H1 (cell line): ENCODE data around the gene MOSMO. TPM values are rescaled to one million over a fixed set of nuclear protein-coding genes. Genes with fewer than 3 reads are reported as not detected.
A peak's percentile ranks its signal among the peaks of the same experiment; 100 is the strongest.

Source experiments
- CTCF ChIA-PET: fragments of 300-600 bp; sonication (Branson Sonifier 250); formaldehyde crosslinking; loops from one replicate; lab custom pipeline; 2021; ENCODE audit not compliant: partially characterized antibody; lab: Charles Lee
- POLR2A ChIA-PET: fragments of 300-600 bp; sonication (Branson Sonifier 250); formaldehyde crosslinking; loops from one replicate; lab custom pipeline; 2021; ENCODE audit warnings: inconsistent platforms; ENCODE audit not compliant: partially characterized antibody; lab: Charles Lee
- DNase-seq, 2 experiments: peaks; one replicate each; pipeline versions ENCODE4 v3.0.0 to v3.0.0-alpha.2; 2010 to 2022; ENCODE audit warnings: low spot score in 2 of 2, low read depth in 1 of 2, mixed read lengths in 1 of 2
- FAIRE-seq: peaks from 2 replicates; lab custom pipeline; 2011; peaks lifted over from hg19 to GRCh38; lab: Jason Lieb, UNC
- H2AFZ ChIP-seq: 2 replicates; pipeline ENCODE4 v1.8.1; 2012; ENCODE audit warnings: low read length, inconsistent platforms
- H2AK5ac ChIP-seq: 2 replicates; pipeline ENCODE4 v1.6.1; 2013; ENCODE audit warnings: low read depth, low read length
- H2BK120ac ChIP-seq: replicated peaks from 2 replicates; pipeline ENCODE3; 2013; ENCODE audit warnings: low read depth, low read length, inconsistent platforms
- H2BK12ac ChIP-seq: 2 replicates; pipeline ENCODE4 v1.6.1; 2013; ENCODE audit warnings: low read depth, low read length
- H2BK15ac ChIP-seq: 2 replicates; pipeline ENCODE4 v1.6.1; 2013; ENCODE audit warnings: low read length
- H2BK20ac ChIP-seq: 2 replicates; pipeline ENCODE4 v1.6.1; 2013; ENCODE audit warnings: low read length
- H2BK5ac ChIP-seq: 2 replicates; pipeline ENCODE4 v1.6.1; 2013; ENCODE audit warnings: low read depth, low read length
- H3K14ac ChIP-seq: 2 replicates; pipeline ENCODE4 v1.6.1; 2013; ENCODE audit warnings: inconsistent platforms; ENCODE audit not compliant: insufficient read length
- H3K18ac ChIP-seq: 2 replicates; pipeline ENCODE4 v1.6.1; 2013; ENCODE audit warnings: low read length; ENCODE audit errors: extremely low read depth
- H3K23ac ChIP-seq: 2 replicates; pipeline ENCODE4 v1.6.1; 2013; ENCODE audit warnings: inconsistent platforms; ENCODE audit not compliant: insufficient read length
- H3K23me2 ChIP-seq: 2 replicates; pipeline ENCODE4 v1.6.1; 2013; ENCODE audit warnings: low read depth, low read length
- H3K27ac ChIP-seq: 2 replicates; pipeline ENCODE4 v1.6.1; 2011; ENCODE audit warnings: low read depth, low read length, inconsistent platforms
- H3K27me3 ChIP-seq, 4 experiments: replicated peaks in 1 of 4; 1 replicate in 1 of 4; 2 replicates in 3 of 4; pipeline versions ENCODE4 v1.6.1 to v1.8.1; 2011 to 2013; ENCODE audit warnings: low read length in 3 of 4, mild to moderate bottlenecking in 3 of 4, inconsistent platforms in 2 of 4, mixed read lengths in 2 of 4, moderate library complexity in 1 of 4; ENCODE audit not compliant: control insufficient read depth in 3 of 4, insufficient read depth in 3 of 4; ENCODE audit errors: extremely low read depth in 1 of 4
- H3K36me3 ChIP-seq, 4 experiments: 2 replicates each; pipeline versions ENCODE4 v1.6.1 to v1.8.1; 2011 to 2013; ENCODE audit warnings: mild to moderate bottlenecking in 4 of 4, low read length in 3 of 4, moderate library complexity in 2 of 4, control low read depth in 1 of 4, inconsistent platforms in 1 of 4; ENCODE audit not compliant: insufficient read depth in 4 of 4, control insufficient read depth in 2 of 4
- H3K4ac ChIP-seq: replicated peaks from 2 replicates; pipeline ENCODE3; 2013; ENCODE audit warnings: low read length, low read depth, mixed read lengths, inconsistent platforms; ENCODE audit not compliant: insufficient read length
- H3K4me1 ChIP-seq, 4 experiments: replicated peaks in 1 of 4; 1 replicate in 1 of 4; 2 replicates in 3 of 4; pipeline versions ENCODE4 v1.6.1 to v1.8.1; 2011 to 2013; ENCODE audit warnings: low read length in 3 of 4, inconsistent platforms in 2 of 4, mixed read lengths in 1 of 4; ENCODE audit not compliant: insufficient read depth in 4 of 4, control insufficient read depth in 3 of 4
- H3K4me2 ChIP-seq, 2 experiments: 2 replicates each; pipeline versions ENCODE4 v1.6.1 to v1.8.1; 2011 to 2013; ENCODE audit warnings: low read depth in 2 of 2, low read length in 2 of 2, control low read depth in 1 of 2, inconsistent platforms in 1 of 2, mild to moderate bottlenecking in 1 of 2; ENCODE audit not compliant: insufficient read depth in 1 of 2
- H3K4me3 ChIP-seq, 4 experiments: fragments of 200-600, 300-600 bp in 1 of 4; sonication (generic), shearing (Covaris generic), sonication (Bioruptor Twin) in 1 of 4; 2 replicates each; pipeline versions ENCODE4 v1.5.1 to v1.8.1; 2011 to 2016; ENCODE audit warnings: low read length in 4 of 4, low read depth in 3 of 4, control low read depth in 2 of 4, inconsistent platforms in 2 of 4, mild to moderate bottlenecking in 2 of 4, mixed read lengths in 1 of 4, moderate library complexity in 1 of 4; ENCODE audit not compliant: insufficient read depth in 2 of 4; ENCODE audit errors: extremely low read depth in 1 of 4
- H3K56ac ChIP-seq: replicated peaks from 2 replicates; pipeline ENCODE3; 2013; ENCODE audit warnings: low read depth, mild to moderate bottlenecking, mixed read lengths, low read length, inconsistent platforms; ENCODE audit not compliant: insufficient read length
- H3K79me1 ChIP-seq: 2 replicates; pipeline ENCODE4 v1.6.1; 2013; ENCODE audit warnings: low read depth, low read length, control low read depth
- H3K79me2 ChIP-seq, 2 experiments: 2 replicates each; pipeline versions ENCODE4 v1.6.1 to v1.8.1; 2012 to 2013; ENCODE audit warnings: low read length in 2 of 2, mild to moderate bottlenecking in 2 of 2, inconsistent platforms in 1 of 2; ENCODE audit not compliant: insufficient read depth in 2 of 2, control insufficient read depth in 1 of 2
- H3K9ac ChIP-seq, 4 experiments: replicated peaks in 1 of 4; 1 replicate in 1 of 4; 2 replicates in 3 of 4; pipeline versions ENCODE4 v1.6.1 to v1.8.1; 2011 to 2013; ENCODE audit warnings: low read depth in 3 of 4, low read length in 3 of 4, control low read depth in 2 of 4, mild to moderate bottlenecking in 2 of 4, moderate library complexity in 2 of 4, inconsistent platforms in 1 of 4; ENCODE audit errors: extremely low read depth in 1 of 4
- H3K9me3 ChIP-seq, 2 experiments: 2 replicates each; pipeline versions ENCODE4 v1.6.1 to v1.8.1; 2012 to 2013; ENCODE audit warnings: mild to moderate bottlenecking in 2 of 2, moderate library complexity in 2 of 2, control low read depth in 1 of 2, inconsistent platforms in 1 of 2, low read depth in 1 of 2, low read length in 1 of 2, mixed read lengths in 1 of 2; ENCODE audit not compliant: insufficient read depth in 2 of 2
- H4K20me1 ChIP-seq, 2 experiments: replicated peaks in 1 of 2; 2 replicates each; pipeline versions ENCODE3 to v1.8.1; 2011 to 2013; ENCODE audit warnings: inconsistent platforms in 2 of 2, low read length in 2 of 2, mild to moderate bottlenecking in 1 of 2; ENCODE audit not compliant: insufficient read depth in 2 of 2, control insufficient read depth in 1 of 2
- H4K5ac ChIP-seq: 2 replicates; pipeline ENCODE4 v1.6.1; 2013; ENCODE audit warnings: low read length, low read depth, mixed read lengths, inconsistent platforms; ENCODE audit not compliant: insufficient read length
- H4K8ac ChIP-seq: 2 replicates; pipeline ENCODE4 v1.8.0; 2013; ENCODE audit warnings: mild to moderate bottlenecking, moderate library complexity, low read length, inconsistent platforms; ENCODE audit not compliant: insufficient read depth; ENCODE audit errors: extremely low read depth
- H4K91ac ChIP-seq: replicated peaks from 2 replicates; pipeline ENCODE3; 2013; ENCODE audit warnings: low read length, mixed read lengths, inconsistent platforms; ENCODE audit not compliant: insufficient read length
- HDAC2 ChIP-seq, 2 experiments: fragments of 300-600 bp in 1 of 2; sonication (generic) in 1 of 2; IDR thresholded peaks; 2 replicates each; pipeline ENCODE4 v1.6.1; 2011 to 2012; ENCODE audit warnings: low read depth in 2 of 2, low read length in 2 of 2, mild to moderate bottlenecking in 2 of 2, moderate library complexity in 2 of 2, borderline replicate concordance in 1 of 2, inconsistent platforms in 1 of 2
- RAD21 ChIP-seq, 2 experiments: IDR thresholded peaks in 1 of 2; conservative IDR thresholded peaks in 1 of 2; 2 replicates each; pipeline ENCODE4 v1.6.1; 2011; ENCODE audit warnings: low read depth in 2 of 2, low read length in 2 of 2, improper control_type of control experiment in 1 of 2, inconsistent platforms in 1 of 2, mild to moderate bottlenecking in 1 of 2, moderate library complexity in 1 of 2
- SIN3A ChIP-seq, 2 experiments: IDR thresholded peaks in 1 of 2; conservative IDR thresholded peaks in 1 of 2; 2 replicates each; pipeline ENCODE4 v1.6.1; 2011 to 2012; ENCODE audit warnings: low read length in 2 of 2, improper control_type of control experiment in 1 of 2, low read depth in 1 of 2, mild to moderate bottlenecking in 1 of 2
- WGBS, 2 experiments: shearing (Covaris generic) in 1 of 2; methylation state at CpG; one replicate each; pipeline versions ENCODE4 v1.1.6 to v1.1.7; 2013 to 2015; ENCODE audit warnings: low lambda C conversion rate in 2 of 2, mixed read lengths in 2 of 2, inconsistent platforms in 1 of 2, low coverage in 1 of 2, missing lambda C conversion rate in 1 of 2; ENCODE audit not compliant: insufficient replicate concordance in 2 of 2, insufficient coverage in 1 of 2, insufficient read length in 1 of 2; ENCODE audit errors: extremely low coverage in 1 of 2, missing lambda C conversion rate in 1 of 2; 5-methylcytosine and 5-hydroxymethylcytosine counted together
- polyA plus RNA-seq, 7 experiments: library from polyadenylated mRNA; depleted of rRNA in 3 of 7; stranded (reverse) in 5 of 7; unstranded in 2 of 7; fragments of >200 nt in 5 of 7; fragments of 200-250 nt in 2 of 7; gene quantifications; 1 replicate in 5 of 7; 2 replicates in 1 of 7; 4 replicates in 1 of 7; pipeline versions ENCODE4 v1.2.1 to v1.2.3, GENCODE V29; 2011 to 2013; ENCODE audit warnings: missing spikeins in 2 of 7, mixed read lengths in 2 of 7
- total RNA-seq: library from RNA; stranded (reverse); fragmentation: NEBNext Ultra II Directional; extraction: Animal tissue kit (Norgen Biotek cat#: 25700); gene quantifications from 2 replicates; pipeline ENCODE4 v1.2.1, GENCODE V29; 2021
- TF ChIP-seq, protein P1 (sequence below), 3 experiments: IDR thresholded peaks; 1 replicate in 2 of 3; 2 replicates in 1 of 3; pipeline versions ENCODE4 v1.5.1 to v1.6.1; 2011; ENCODE audit warnings: low read length in 3 of 3, mild to moderate bottlenecking in 3 of 3, inconsistent platforms in 2 of 3, low read depth in 1 of 3, moderate library complexity in 1 of 3; ENCODE audit not compliant: insufficient read depth in 1 of 3; ENCODE audit errors: control extremely low read depth in 1 of 3

Gene MOSMO
- total and polyA plus RNA-seq, 2 of the 8 experiments (the other 6 are each of a cell fraction or from before 2014, with no cell fraction given) = 8.6 to 14.8 TPM

DNA sequence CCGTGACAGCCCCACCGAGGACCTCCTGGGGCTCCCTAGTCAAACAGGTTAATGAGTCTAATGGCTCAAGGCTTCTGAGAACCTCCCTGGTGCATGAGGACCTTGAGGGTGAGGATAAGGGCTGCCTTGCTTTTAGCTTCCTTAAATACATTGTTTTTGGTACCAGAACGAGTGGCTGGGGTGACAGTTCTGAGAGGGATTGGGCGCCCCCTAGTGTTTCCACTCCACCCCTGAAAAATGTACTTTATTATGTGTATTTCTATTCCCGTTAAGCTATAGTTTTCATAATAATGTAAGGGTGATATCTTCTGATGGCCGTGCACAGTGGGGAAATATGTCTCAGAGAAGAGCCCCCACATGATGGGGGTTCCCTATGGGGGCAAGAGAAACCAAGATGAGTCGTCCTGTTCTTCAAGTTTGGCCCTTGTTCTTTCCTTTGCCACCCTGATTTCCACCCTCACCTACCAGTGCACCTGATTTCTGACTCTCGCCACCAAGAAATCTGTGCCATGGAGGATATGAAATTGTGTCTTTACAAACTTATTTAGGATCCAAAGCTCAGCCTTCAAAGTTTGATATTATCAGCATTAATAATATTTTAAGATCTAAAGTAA, 69.9 kb downstream of the MOSMO start:
- POLR2A ChIA-PET = interaction anchor here (0.6 to 1.1 kb wide), 5 partner anchors 8 to 110 kb away, joined by 3 to 8 read pairs (median 3); partner anchors contain the start of gene MOSMO
- TF ChIP-seq HDAC2 (IDR thresholded peaks at IDR 0.05; ENCODE audit: borderline replicate concordance in 1 of 2, low read depth in 2 of 2, low read length in 2 of 2) = 0 out of 4 replicates have a peak, but pooled peaks of 1 of the 2 experiments have one; percentile 49
- no peak for TF ChIP-seq SIN3A (conservative IDR thresholded peaks at IDR 0.05 in 1 of 2, IDR thresholded peaks at IDR 0.05 in 1 of 2; ENCODE audit: low read depth in 1 of 2, low read length in 2 of 2)
- TF ChIP-seq, protein P1, sequence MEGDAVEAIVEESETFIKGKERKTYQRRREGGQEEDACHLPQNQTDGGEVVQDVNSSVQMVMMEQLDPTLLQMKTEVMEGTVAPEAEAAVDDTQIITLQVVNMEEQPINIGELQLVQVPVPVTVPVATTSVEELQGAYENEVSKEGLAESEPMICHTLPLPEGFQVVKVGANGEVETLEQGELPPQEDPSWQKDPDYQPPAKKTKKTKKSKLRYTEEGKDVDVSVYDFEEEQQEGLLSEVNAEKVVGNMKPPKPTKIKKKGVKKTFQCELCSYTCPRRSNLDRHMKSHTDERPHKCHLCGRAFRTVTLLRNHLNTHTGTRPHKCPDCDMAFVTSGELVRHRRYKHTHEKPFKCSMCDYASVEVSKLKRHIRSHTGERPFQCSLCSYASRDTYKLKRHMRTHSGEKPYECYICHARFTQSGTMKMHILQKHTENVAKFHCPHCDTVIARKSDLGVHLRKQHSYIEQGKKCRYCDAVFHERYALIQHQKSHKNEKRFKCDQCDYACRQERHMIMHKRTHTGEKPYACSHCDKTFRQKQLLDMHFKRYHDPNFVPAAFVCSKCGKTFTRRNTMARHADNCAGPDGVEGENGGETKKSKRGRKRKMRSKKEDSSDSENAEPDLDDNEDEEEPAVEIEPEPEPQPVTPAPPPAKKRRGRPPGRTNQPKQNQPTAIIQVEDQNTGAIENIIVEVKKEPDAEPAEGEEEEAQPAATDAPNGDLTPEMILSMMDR (IDR thresholded peaks at IDR 0.05; ENCODE audit: control extremely low read depth in 1 of 3, insufficient read depth in 1 of 3, low read depth in 1 of 3, low read length in 3 of 3) = peak; percentile 55 to 79 (median 77)
- peak; percentile 81 to 82 for TF ChIP-seq RAD21 (IDR thresholded peaks at IDR 0.05 in 1 of 2, conservative IDR thresholded peaks at IDR 0.05 in 1 of 2; ENCODE audit: low read depth in 2 of 2, low read length in 2 of 2)
- WGBS, 2 experiments = 32% methylated on average over 8 of the region's 8 CpGs; no CpG with 5 or more reads in 1 of the 2 experiments
- Histone ChIP-seq H3K36me3 (no peaks in the 10 kb centered on the region), H3K14ac (no peak overlapping the region), H3K9ac (no peak overlapping the region), H3K4me3 (no peak overlapping the region), H3K27ac (no peak overlapping the region), H4K20me1 (peaks cover 0 to 2% of the 10 kb centered on the region in 2 experiments), H3K79me2 (no peaks in the 10 kb centered on the region), H3K9me3 (no peaks in the 10 kb centered on the region), H3K4me1 (no peaks in the 10 kb centered on the region), H3K23ac (no peak overlapping the region), H2BK120ac (no peak overlapping the region), H3K27me3 (peaks cover 0 to 1% (median 0%) of the 10 kb centered on the region in 4 experiments; a peak in 1 of 7 replicates), H2BK15ac (no peak overlapping the region), H4K5ac (no peak overlapping the region), H2AFZ (no peak overlapping the region), H2AK5ac (no peak overlapping the region), H2BK20ac (no peak overlapping the region), H4K8ac (no peak overlapping the region), H3K23me2 (no peaks in the 10 kb centered on the region), H3K56ac (no peak overlapping the region), H3K18ac (no peak overlapping the region), H4K91ac (no peak overlapping the region), H2BK5ac (no peak overlapping the region), H2BK12ac (no peak overlapping the region), H3K4ac (no peak overlapping the region), H3K79me1 (no peaks in the 10 kb centered on the region), H3K4me2 (no peak overlapping the region)
- FAIRE-seq (peak; percentile 85), DNase-seq (peak in 1 of 2 experiments; percentile 84)
- CTCF ChIA-PET = interaction anchor here (0.7 to 6.0 kb wide), 50 partner anchors 9 to 205 kb away, joined by 3 to 247 read pairs (median 5); partner anchors contain the start of genes MOSMO, PDZD9 and VWA3A
